ENCODE data around the gene EFCAB14. TPM values are rescaled to one million over a fixed set of nuclear protein-coding genes. Genes with fewer than 3 reads are reported as not detected.

EFCAB14 gene
- total RNA-seq, 1 experiment from 2014 or later: 86.8 TPM

DNA sequence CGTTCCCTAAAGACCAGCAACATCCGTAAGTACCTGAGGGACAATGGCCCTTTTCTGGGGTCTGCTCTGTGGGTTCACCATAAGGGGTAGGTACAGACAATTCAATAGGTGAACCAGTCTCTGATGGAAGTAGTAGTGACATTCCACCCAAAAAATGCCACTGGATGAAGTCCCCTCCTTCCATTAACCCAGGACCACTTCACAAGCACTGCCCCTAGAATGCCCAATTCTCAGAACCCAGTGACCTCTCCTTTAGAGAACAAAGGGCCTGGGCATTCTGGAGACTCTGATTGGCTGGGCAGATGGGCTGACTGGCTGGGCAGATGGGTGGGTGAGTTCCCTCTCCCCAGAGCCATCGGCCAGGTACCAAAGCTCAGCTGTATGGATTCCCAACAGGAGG is 47.4 kb downstream of the EFCAB14 start, which contains the start of gene TEX38:
TEX38 (plus strand) TSS at position 301 of the 400 bp plus-strand sequence; CDS start at position 382, 81 bp downstream.
- no peaks in the 10 kb centered on the region for H3K9me3 ChIP-seq (ENCODE audit: control insufficient read depth, insufficient read depth, low read depth, low read length)
- no TSS peak for BruUV-seq (replicated peaks)
- intact Hi-C loops (cut with micrococcal nuclease; ENCODE audit: unreplicated experiment) (no loop called here), in situ Hi-C loops (cut with HindIII; ENCODE audit: low pct_unique_long_range_greater_than_20kb, low sequenced_read_pairs) (no loop called here)
- TF ChIP-seq REST (IDR thresholded peaks at IDR 0.05; ENCODE audit: insufficient read depth in 1 of 2, low read depth in 2 of 2, low read length in 1 of 2) (no peak), TCF7L2 (IDR thresholded peaks at IDR 0.05; ENCODE audit: low read depth, low read length) (no peak), SIN3A (IDR thresholded peaks at IDR 0.05; ENCODE audit: borderline replicate concordance, insufficient read depth, low read depth, low read length) (no peak), POLR2AphosphoS5 (IDR thresholded peaks at IDR 0.05; ENCODE audit: low read depth, low read length) (no peak)
- TF ChIP-seq, protein P1, sequence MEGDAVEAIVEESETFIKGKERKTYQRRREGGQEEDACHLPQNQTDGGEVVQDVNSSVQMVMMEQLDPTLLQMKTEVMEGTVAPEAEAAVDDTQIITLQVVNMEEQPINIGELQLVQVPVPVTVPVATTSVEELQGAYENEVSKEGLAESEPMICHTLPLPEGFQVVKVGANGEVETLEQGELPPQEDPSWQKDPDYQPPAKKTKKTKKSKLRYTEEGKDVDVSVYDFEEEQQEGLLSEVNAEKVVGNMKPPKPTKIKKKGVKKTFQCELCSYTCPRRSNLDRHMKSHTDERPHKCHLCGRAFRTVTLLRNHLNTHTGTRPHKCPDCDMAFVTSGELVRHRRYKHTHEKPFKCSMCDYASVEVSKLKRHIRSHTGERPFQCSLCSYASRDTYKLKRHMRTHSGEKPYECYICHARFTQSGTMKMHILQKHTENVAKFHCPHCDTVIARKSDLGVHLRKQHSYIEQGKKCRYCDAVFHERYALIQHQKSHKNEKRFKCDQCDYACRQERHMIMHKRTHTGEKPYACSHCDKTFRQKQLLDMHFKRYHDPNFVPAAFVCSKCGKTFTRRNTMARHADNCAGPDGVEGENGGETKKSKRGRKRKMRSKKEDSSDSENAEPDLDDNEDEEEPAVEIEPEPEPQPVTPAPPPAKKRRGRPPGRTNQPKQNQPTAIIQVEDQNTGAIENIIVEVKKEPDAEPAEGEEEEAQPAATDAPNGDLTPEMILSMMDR (IDR thresholded peaks at IDR 0.05): no peak
- ATAC-seq: no peak
- H3K4me1 ChIP-seq (ENCODE audit: control insufficient read depth, insufficient read depth, low read length): peaks cover 11% of the 10 kb centered on the region; the same call in 1 of the 2 replicates
- DNase-seq (ENCODE audit: low read depth, low spot score): no peak
- peaks cover 8% of the 10 kb centered on the region for H3K36me3 ChIP-seq (ENCODE audit: control insufficient read depth, insufficient read depth, low read length)
- H3K27me3 ChIP-seq (ENCODE audit: control insufficient read depth, insufficient read depth, low read length): no peaks in the 10 kb centered on the region
- H3K27ac ChIP-seq (ENCODE audit: low read length): no peak within 1 kb of the TSS
- POLR2A ChIA-PET: no interaction called here
- no peak within 1 kb of the TSS for H3K4me3 ChIP-seq (ENCODE audit: low read depth in 2 of 2, low read length in 2 of 2)
- CTCF ChIA-PET: no interaction called here

GRCh38 chr1:46670134-46670533 is 48.8 kb downstream of the EFCAB14 start:
- ATAC-seq (no peak), DNase-seq (ENCODE audit: low read depth, low spot score) (no peak)
- in situ Hi-C loops (cut with HindIII; ENCODE audit: low pct_unique_long_range_greater_than_20kb, low sequenced_read_pairs) (no loop called here), intact Hi-C loops (cut with micrococcal nuclease; ENCODE audit: unreplicated experiment) (no loop called here)
- Histone ChIP-seq H3K36me3 (ENCODE audit: control insufficient read depth, insufficient read depth, low read length) (0 out of 2 replicates have a peak, but pooled peaks cover 2% of the 10 kb centered on the region), H3K27me3 (ENCODE audit: control insufficient read depth, insufficient read depth, low read length) (no peaks in the 10 kb centered on the region), H3K27ac (ENCODE audit: low read length) (no peak overlapping the region), H3K4me3 (ENCODE audit: low read depth in 2 of 2, low read length in 2 of 2) (no peak overlapping the region), H3K4me1 (ENCODE audit: control insufficient read depth, insufficient read depth, low read length) (peaks cover 11% of the 10 kb centered on the region; the same call in 1 of the 2 replicates), H3K9me3 (ENCODE audit: control insufficient read depth, insufficient read depth, low read depth, low read length) (no peaks in the 10 kb centered on the region)
- TF ChIP-seq, protein P1 (IDR thresholded peaks at IDR 0.05): no peak
- TF ChIP-seq POLR2AphosphoS5 (IDR thresholded peaks at IDR 0.05; ENCODE audit: low read depth, low read length) (no peak), TCF7L2 (IDR thresholded peaks at IDR 0.05; ENCODE audit: low read depth, low read length) (no peak), SIN3A (IDR thresholded peaks at IDR 0.05; ENCODE audit: borderline replicate concordance, insufficient read depth, low read depth, low read length) (no peak), REST (IDR thresholded peaks at IDR 0.05; ENCODE audit: insufficient read depth in 1 of 2, low read depth in 2 of 2, low read length in 1 of 2) (no peak)
- ChIA-PET CTCF (no interaction called here), POLR2A (no interaction called here)
- no TSS peak for BruUV-seq (replicated peaks)

Data from Panc1 (cell line).